B cell (primary cell): ENCODE results near the gene SRXN1. TPM values are rescaled to one million over a fixed set of nuclear protein-coding genes. Genes with fewer than 3 reads are reported as not detected.

Experiments
- ATAC-seq: fragments of 200-7000 bp; cut with Tn5 transposase; one replicate; pipeline ENCODE4 v1.10.0; 2021; ENCODE audit warnings: low read depth, mild to moderate bottlenecking, moderate number of reproducible peaks, moderate library complexity
- CTCF ChIA-PET: fragments of 350-600 bp; sonication (Branson Sonifier 250); formaldehyde crosslinking; loops from one replicate; lab custom pipeline; 2021; ENCODE audit warnings: antibody characterized with exemption, inconsistent platforms; lab: Charles Lee
- POLR2A ChIA-PET: fragments of 350-600 bp; sonication (Branson Sonifier 250); formaldehyde crosslinking; loops from one replicate; lab custom pipeline; 2021; ENCODE audit warnings: antibody characterized with exemption; lab: Charles Lee
- DNase-seq: peaks from one replicate; pipeline ENCODE4 v3.0.0; 2013
- H2AFZ ChIP-seq: 2 replicates; pipeline ENCODE4 v1.6.1; 2012; ENCODE audit warnings: mild to moderate bottlenecking, low read depth, low read length; ENCODE audit not compliant: insufficient read depth, poor library complexity, severe bottlenecking
- H3K27ac ChIP-seq, 2 donors: 1 replicate in 1 of 2; 2 replicates in 1 of 2; pipeline ENCODE4 v1.5.1; 2012 to 2013; ENCODE audit warnings: low read length in 2 of 2, mild to moderate bottlenecking in 2 of 2, moderate library complexity in 1 of 2
- H3K27me3 ChIP-seq, 4 experiments: fragments of 200-600 bp in 1 of 4; sonication (generic) in 1 of 4; replicated peaks in 1 of 4; 1 replicate in 2 of 4; 2 replicates in 2 of 4; pipeline versions ENCODE4 v1.6.1 to v1.7.0; 2013 to 2016; ENCODE audit warnings: low read length in 3 of 4, mild to moderate bottlenecking in 2 of 4, mixed read lengths in 1 of 4, moderate library complexity in 1 of 4; ENCODE audit not compliant: insufficient read depth in 4 of 4, control insufficient read depth in 3 of 4; ENCODE audit errors: control extremely low read depth in 1 of 4
- H3K36me3 ChIP-seq, 2 experiments: replicated peaks in 1 of 2; 1 replicate in 1 of 2; 2 replicates in 1 of 2; pipeline versions ENCODE4 v1.6.1 to v1.7.1; 2013; ENCODE audit warnings: low read length in 1 of 2; ENCODE audit not compliant: insufficient read depth in 2 of 2, control insufficient read depth in 1 of 2; ENCODE audit errors: control extremely low read depth in 1 of 2, extremely low read depth in 1 of 2
- H3K4me1 ChIP-seq, 2 donors: fragments of 200-600 bp in 1 of 2; sonication (generic) in 1 of 2; 1 replicate in 1 of 2; 2 replicates in 1 of 2; pipeline versions ENCODE4 v1.5.1 to v1.6.1; 2013 to 2017; ENCODE audit warnings: low read length in 2 of 2; ENCODE audit not compliant: control insufficient read depth in 2 of 2, insufficient read depth in 2 of 2
- H3K4me2 ChIP-seq: replicated peaks from 2 replicates; pipeline ENCODE3; 2012; ENCODE audit warnings: mild to moderate bottlenecking, low read depth, low read length; ENCODE audit not compliant: poor library complexity, severe bottlenecking
- H3K4me3 ChIP-seq, 5 experiments: fragments of 200-600 bp in 1 of 5; sonication (generic) in 1 of 5; 1 replicate in 3 of 5; 2 replicates in 2 of 5; pipeline versions ENCODE4 v1.5.1 to v1.7.0; 2011 to 2016; ENCODE audit warnings: low read length in 4 of 5, mild to moderate bottlenecking in 4 of 5, low read depth in 2 of 5, control low read depth in 1 of 5, moderate library complexity in 1 of 5; ENCODE audit not compliant: insufficient read depth in 1 of 5; ENCODE audit errors: control extremely low read depth in 1 of 5, extremely low read depth in 1 of 5
- H3K79me2 ChIP-seq: fragments of 200-600 bp; sonication (generic); one replicate; pipeline ENCODE4 v1.6.0; 2016; ENCODE audit warnings: low read length; ENCODE audit not compliant: control insufficient read depth, insufficient read depth
- H3K9ac ChIP-seq: fragments of 200-600 bp; sonication (generic); 2 replicates; pipeline ENCODE4 v1.6.1; 2017; ENCODE audit warnings: mild to moderate bottlenecking, low read length, moderate library complexity
- H3K9me3 ChIP-seq, 3 donors: one replicate each; pipeline versions ENCODE4 v1.6.1 to v1.7.1; 2013; ENCODE audit warnings: low read length in 2 of 3; ENCODE audit not compliant: control insufficient read depth in 2 of 3, insufficient read depth in 1 of 3; ENCODE audit errors: control extremely low read depth in 1 of 3
- H4K20me1 ChIP-seq: 2 replicates; pipeline ENCODE4 v1.6.0; 2012; ENCODE audit warnings: mild to moderate bottlenecking, low read length; ENCODE audit not compliant: insufficient read depth, control insufficient read depth, poor library complexity, severe bottlenecking
- H3K27ac Mint-ChIP-seq: one replicate; pipeline ENCODE4 v1.8.0; 2021; ENCODE audit warnings: mixed read lengths
- H3K27me3 Mint-ChIP-seq: one replicate; pipeline ENCODE4 v1.8.0; 2021; ENCODE audit warnings: mixed read lengths
- H3K4me1 Mint-ChIP-seq: one replicate; pipeline ENCODE4 v1.8.0; 2021; ENCODE audit warnings: mixed read lengths
- H3K4me3 Mint-ChIP-seq: one replicate; pipeline ENCODE4 v1.8.0; 2021; ENCODE audit warnings: mixed read lengths
- H3K9me3 Mint-ChIP-seq: one replicate; pipeline ENCODE4 v1.8.0; 2022; ENCODE audit warnings: mixed read lengths; ENCODE audit not compliant: insufficient read depth
- CTCF ChIP-seq: fragments of 200-600 bp; IDR thresholded peaks from one replicate; pipeline ENCODE4 v1.8.0; 2022; ENCODE audit warnings: antibody characterized with exemption, mild to moderate bottlenecking
- EZH2 ChIP-seq: IDR thresholded peaks from 2 replicates; pipeline ENCODE4 v1.6.1; 2012; ENCODE audit warnings: borderline replicate concordance, low read depth, mild to moderate bottlenecking, moderate library complexity, low read length; ENCODE audit not compliant: insufficient read depth, poor library complexity, severe bottlenecking
- WGBS: methylation state at CpG from one replicate; pipeline ENCODE4 v1.1.5; 2013; ENCODE audit warnings: missing lambda C conversion rate; ENCODE audit not compliant: insufficient coverage; 5-methylcytosine and 5-hydroxymethylcytosine counted together
- intact Hi-C: fragments of 100-400 bp; cut with micrococcal nuclease; formaldehyde crosslinking; loops from one replicate; pipeline ENCODE4 v1.10.0; 2022
- polyA plus RNA-seq: library from polyadenylated mRNA; depleted of rRNA; stranded (reverse); fragments of >200 nt; gene quantifications from 2 replicates; pipeline ENCODE4 v1.2.3, GENCODE V29; 2012
- total RNA-seq, 2 donors: library from RNA; stranded (reverse); fragments of 120-200 nt in 1 of 2; gene quantifications; 1 replicate in 1 of 2; 2 replicates in 1 of 2; pipeline versions ENCODE4 v1.2.3 to v1.2.4, GENCODE V29; 2013 to 2022

SRXN1 gene
- total and polyA plus RNA-seq, 2 donors (not counting 1 experiment from before 2014, with no cell fraction given) = 1.3 to 4.5 TPM

- H3K27ac Mint-ChIP-seq = no peak overlapping the region
- Histone ChIP-seq H3K4me1 (no peaks in the 10 kb centered on the region), H3K4me3 (no peak overlapping the region), H3K27me3 (peaks cover 0 to 59% (median 23%) of the 10 kb centered on the region in 4 experiments), H3K36me3 (no peaks in the 10 kb centered on the region), H3K4me2 (no peak overlapping the region), H3K27ac (no peak overlapping the region), H3K9me3 (no peaks in the 10 kb centered on the region), H4K20me1 (no peaks in the 10 kb centered on the region), H3K79me2 (no peaks in the 10 kb centered on the region), H3K9ac (no peak overlapping the region), H2AFZ (no peak overlapping the region)
- POLR2A ChIA-PET = no interaction called here
- H3K27me3 Mint-ChIP-seq = peaks cover 64% of the 10 kb centered on the region
- TF ChIP-seq CTCF (no peak), EZH2 (no peak)
- WGBS = 45% methylated on average over 22 of the region's 29 CpGs
- DNase-seq = no peak
- intact Hi-C loops = no loop called here
- no peak overlapping the region for H3K4me3 Mint-ChIP-seq
- H3K9me3 Mint-ChIP-seq = no peaks in the 10 kb centered on the region
- ATAC-seq = no peak
- CTCF ChIA-PET = no interaction called here
- H3K4me1 Mint-ChIP-seq = peaks cover 7% of the 10 kb centered on the region
Measured at GRCh38 chr20:661474-662270, 8.7 kb upstream of the SRXN1 start.

GRCh38 chr20:658731-659291 lies 5.8 kb upstream of the SRXN1 start:
- Mint-ChIP-seq H3K4me3 (no peak overlapping the region), H3K9me3 (no peaks in the 10 kb centered on the region), H3K27me3 (peaks cover 54% of the 10 kb centered on the region), H3K27ac (no peak overlapping the region), H3K4me1 (peaks cover 11% of the 10 kb centered on the region)
- no peak overlapping the region for H3K4me2 ChIP-seq
- intact Hi-C loops = no loop called here
- H4K20me1 ChIP-seq = no peaks in the 10 kb centered on the region
- no peaks in the 10 kb centered on the region for H3K79me2 ChIP-seq
- H3K27ac ChIP-seq = no peak overlapping the region
- POLR2A ChIA-PET = no interaction called here
- peaks cover 1 to 4% of the 10 kb centered on the region in 2 donors for H3K4me1 ChIP-seq
- H2AFZ ChIP-seq = no peak overlapping the region
- ATAC-seq (no peak), DNase-seq (no peak)
- H3K27me3 ChIP-seq = peaks cover 0 to 38% (median 15%) of the 10 kb centered on the region in 4 experiments
- H3K9me3 ChIP-seq = no peaks in the 10 kb centered on the region
- no peak overlapping the region for H3K4me3 ChIP-seq
- CTCF ChIA-PET = no interaction called here
- WGBS = 100% methylated on average over 1 of the region's 5 CpGs
- no peak overlapping the region for H3K9ac ChIP-seq
- H3K36me3 ChIP-seq = no peaks in the 10 kb centered on the region
- TF ChIP-seq EZH2 = no peak
- TF ChIP-seq CTCF = no peak
